SK-N-SH (cell line): ENCODE measurements around the gene TPCN2. TPM values are rescaled to one million over a fixed set of nuclear protein-coding genes. Genes with fewer than 3 reads are reported as not detected.

Experiments used
- CTCF ChIA-PET: fragments of 300-600, 350-600 bp; formaldehyde crosslinking; extraction: SDS; loops from one replicate; lab custom pipeline; 2021; lab: Yijun Ruan, JAX
- POLR2A ChIA-PET: fragments of 350-600 bp; sonication (Branson Sonifier 250); formaldehyde crosslinking; extraction: SDS; loops from one replicate; lab custom pipeline; 2020; ENCODE audit warnings: antibody characterized with exemption, inconsistent platforms; lab: Yijun Ruan, JAX
- DNase-seq: peaks from one replicate; pipeline ENCODE4 v3.0.0; 2012
- H2AFZ ChIP-seq: fragments of 200-600 bp; sonication (generic); 2 replicates; pipeline ENCODE4 v1.8.1; 2016; ENCODE audit warnings: antibody characterized with exemption, mild to moderate bottlenecking, low read depth
- H3F3A ChIP-seq: fragments of 200-600 bp; sonication (generic); replicated peaks from 2 replicates; pipeline ENCODE3; 2016; ENCODE audit warnings: antibody characterized with exemption, mild to moderate bottlenecking; ENCODE audit not compliant: insufficient read depth
- H3K27ac ChIP-seq, 2 experiments: fragments of 200-500 bp in 1 of 2; fragments of 200-600 bp in 1 of 2; sonication (Bioruptor generic) in 1 of 2; sonication (generic), shearing (Covaris generic) in 1 of 2; 2 replicates each; pipeline versions ENCODE4 v1.5.1 to v1.6.1; 2014 to 2016; ENCODE audit warnings: low read depth in 2 of 2, inconsistent platforms in 1 of 2, low read length in 1 of 2, mild to moderate bottlenecking in 1 of 2, mixed read lengths in 1 of 2
- H3K27me3 ChIP-seq: fragments of 200-600 bp; sonication (generic), shearing (Covaris generic); 2 replicates; pipeline ENCODE4 v1.6.1; 2016; ENCODE audit warnings: mixed run types; ENCODE audit not compliant: insufficient read depth
- H3K36me3 ChIP-seq, 2 experiments: fragments of 200-500 bp in 1 of 2; fragments of 200-600 bp in 1 of 2; sonication (Bioruptor generic) in 1 of 2; sonication (generic) in 1 of 2; replicated peaks in 1 of 2; 2 replicates each; pipeline versions ENCODE3 to v1.5.1; 2014 to 2016; ENCODE audit warnings: low read length in 1 of 2, mild to moderate bottlenecking in 1 of 2; ENCODE audit not compliant: insufficient read depth in 2 of 2, control insufficient read depth in 1 of 2
- H3K4me1 ChIP-seq, 2 experiments: fragments of 200-500 bp in 1 of 2; fragments of 200-600 bp in 1 of 2; sonication (Bioruptor generic) in 1 of 2; sonication (generic), shearing (Covaris generic) in 1 of 2; 2 replicates each; pipeline versions ENCODE4 v1.5.1 to v1.6.1; 2014 to 2016; ENCODE audit warnings: low read depth in 1 of 2, low read length in 1 of 2, mixed run types in 1 of 2; ENCODE audit not compliant: insufficient read depth in 2 of 2, control insufficient read depth in 1 of 2
- H3K4me2 ChIP-seq: fragments of 200-600 bp; sonication (generic), shearing (Covaris generic); 2 replicates; pipeline ENCODE4 v1.6.1; 2017; ENCODE audit warnings: mixed run types
- H3K4me3 ChIP-seq, 2 experiments: fragments of 200-500 bp in 1 of 2; fragments of 200-600 bp in 1 of 2; sonication (Bioruptor generic) in 1 of 2; sonication (generic), shearing (Covaris generic) in 1 of 2; 2 replicates each; pipeline versions ENCODE4 v1.5.1 to v1.8.1; 2014 to 2016; ENCODE audit warnings: low read depth in 2 of 2, inconsistent platforms in 1 of 2, low read length in 1 of 2, mild to moderate bottlenecking in 1 of 2, mixed read lengths in 1 of 2, moderate library complexity in 1 of 2
- H3K79me2 ChIP-seq: fragments of 200-600 bp; sonication (generic); 2 replicates; pipeline ENCODE4 v1.8.1; 2017; ENCODE audit warnings: mild to moderate bottlenecking; ENCODE audit not compliant: insufficient read depth
- H3K9ac ChIP-seq: fragments of 200-600 bp; sonication (generic); 2 replicates; pipeline ENCODE4 v1.6.1; 2017; ENCODE audit warnings: mixed run types
- H3K9me2 ChIP-seq: fragments of 200-600 bp; sonication (generic); 2 replicates; pipeline ENCODE4 v1.6.1; 2017; ENCODE audit warnings: mixed run types
- H3K9me3 ChIP-seq: fragments of 200-600 bp; sonication (generic); 2 replicates; pipeline ENCODE4 v1.6.1; 2017; ENCODE audit warnings: mixed run types, mild to moderate bottlenecking, moderate library complexity
- H4K20me1 ChIP-seq: fragments of 200-600 bp; sonication (generic); 2 replicates; pipeline ENCODE4 v1.6.1; 2017; ENCODE audit warnings: mild to moderate bottlenecking, mixed run types; ENCODE audit not compliant: insufficient read depth
- CHD2 ChIP-seq: fragments of 150-350 bp; IDR thresholded peaks from 2 replicates; pipeline ENCODE4 v1.6.1; 2018; ENCODE audit warnings: low read length; ENCODE audit not compliant: partially characterized antibody
- ELF1 ChIP-seq: IDR thresholded peaks from 2 replicates; pipeline ENCODE4 v1.4.0; 2012
- EP300 ChIP-seq, 2 experiments: IDR thresholded peaks; 2 replicates each; pipeline versions ENCODE4 v1.4.0 to v1.6.1; 2012; ENCODE audit warnings: borderline replicate concordance in 1 of 2, low read depth in 1 of 2, low read length in 1 of 2
- FOXJ3 ChIP-seq: sonication (generic); formaldehyde crosslinking; IDR thresholded peaks from 2 replicates; pipeline ENCODE4 v1.5.1; 2020; ENCODE audit warnings: mild to moderate bottlenecking, missing genetic modification reagents
- FOXM1 ChIP-seq: IDR thresholded peaks from 2 replicates; pipeline ENCODE4 v1.4.0; 2012; ENCODE audit warnings: low read depth, mild to moderate bottlenecking
- GABPA ChIP-seq: IDR thresholded peaks from 2 replicates; pipeline ENCODE4 v1.4.0; 2012; ENCODE audit warnings: low read depth, mild to moderate bottlenecking
- GATA2 ChIP-seq: sonication (generic); formaldehyde crosslinking; IDR thresholded peaks from 2 replicates; pipeline ENCODE4 v1.5.0; 2020; ENCODE audit warnings: mild to moderate bottlenecking, missing genetic modification reagents
- IRF3 ChIP-seq: fragments of 150-350 bp; IDR thresholded peaks from 2 replicates; pipeline ENCODE4 v1.6.1; 2016; ENCODE audit warnings: mild to moderate bottlenecking, low read depth, low read length
- JUND ChIP-seq: IDR thresholded peaks from 2 replicates; pipeline ENCODE4 v1.4.0; 2012
- MEF2A ChIP-seq: IDR thresholded peaks from 2 replicates; pipeline ENCODE4 v1.4.0; 2012; ENCODE audit warnings: low read depth, borderline replicate concordance
- MXI1 ChIP-seq: IDR thresholded peaks from 2 replicates; pipeline ENCODE4 v1.6.1; 2012; ENCODE audit warnings: mild to moderate bottlenecking, low read depth, low read length, improper control_type of control experiment
- NFIC ChIP-seq: IDR thresholded peaks from 2 replicates; pipeline ENCODE4 v1.4.0; 2012; ENCODE audit warnings: borderline replicate concordance
- PBX3 ChIP-seq: IDR thresholded peaks from 2 replicates; pipeline ENCODE4; 2012
- RCOR1 ChIP-seq: fragments of 150-350 bp; IDR thresholded peaks from 2 replicates; pipeline ENCODE4 v1.6.1; 2017; ENCODE audit warnings: antibody characterized with exemption, low read length
- RFX5 ChIP-seq: IDR thresholded peaks from 2 replicates; pipeline ENCODE4 v1.6.1; 2012; ENCODE audit warnings: mild to moderate bottlenecking, improper control_type of control experiment, low read length
- RXRA ChIP-seq: IDR thresholded peaks from 2 replicates; pipeline ENCODE4 v1.4.0; 2012; ENCODE audit warnings: low read depth, mild to moderate bottlenecking, borderline replicate concordance
- SIN3A ChIP-seq: IDR thresholded peaks from 2 replicates; pipeline ENCODE4 v1.6.1; 2012; ENCODE audit warnings: low read depth, mild to moderate bottlenecking, low read length, moderate library complexity, borderline replicate concordance
- SMC3 ChIP-seq: IDR thresholded peaks from 2 replicates; pipeline ENCODE4 v1.6.1; 2012; ENCODE audit warnings: low read depth, low read length, improper control_type of control experiment
- TAF1 ChIP-seq: IDR thresholded peaks from 2 replicates; pipeline ENCODE4 v1.6.1; 2012; ENCODE audit warnings: low read depth, mild to moderate bottlenecking, low read length, moderate library complexity, borderline replicate concordance
- TCF12 ChIP-seq: IDR thresholded peaks from 2 replicates; pipeline ENCODE4 v1.4.0; 2012
- USF2 ChIP-seq: fragments of 150-350 bp; IDR thresholded peaks from 2 replicates; pipeline ENCODE4 v1.6.1; 2017; ENCODE audit warnings: antibody characterized with exemption, low read length, low read depth, borderline replicate concordance
- WGBS: methylation state at CpG from one replicate; pipeline ENCODE4 v1.1.6; 2017; ENCODE audit warnings: low lambda C conversion rate; 5-methylcytosine and 5-hydroxymethylcytosine counted together
- polyA plus RNA-seq, 3 experiments: library from polyadenylated mRNA; depleted of rRNA; stranded (reverse); fragments of >200 nt; gene quantifications; 2 replicates each; pipeline ENCODE4 v1.2.3, GENCODE V29; 2012
- TF ChIP-seq, protein P1 (sequence below): IDR thresholded peaks from 2 replicates; pipeline ENCODE4 v1.6.1; 2012; ENCODE audit warnings: mild to moderate bottlenecking, low read depth, low read length, moderate library complexity

The TPCN2 gene
- polyA plus RNA-seq, 1 of the 3 experiments (the other 2 are of a cell fraction) = 8.7 TPM

- no peak overlapping the region for H3K4me3 ChIP-seq
- CTCF ChIA-PET = interaction anchor here (1.1 to 4.3 kb wide), 3 partner anchors 8 to 22 kb away, joined by 3 to 23 read pairs (median 5); partner anchors contain the start of gene MRGPRF
- DNase-seq = no peak
- no peaks in the 10 kb centered on the region for H3K79me2 ChIP-seq
- H3K27me3 ChIP-seq = no peaks in the 10 kb centered on the region
- H3K27ac ChIP-seq = no peak overlapping the region
- H4K20me1 ChIP-seq = no peaks in the 10 kb centered on the region
- H3K9ac ChIP-seq = no peak overlapping the region
- no peaks in the 10 kb centered on the region for H3K9me3 ChIP-seq
- POLR2A ChIA-PET = no interaction called here
- H3K4me1 ChIP-seq = peaks cover 0 to 9% of the 10 kb centered on the region in 2 experiments; a peak in 2 of 4 replicates
- no peak overlapping the region for H3K4me2 ChIP-seq
- WGBS = 84% methylated on average over 11 of the region's 11 CpGs
- no peak for TF ChIP-seq GATA2 (CRISPR knock-in tag)
- TF ChIP-seq IRF3 = no peak
- TF ChIP-seq FOXM1 = no peak
- TF ChIP-seq TCF12 = no peak
- no peak for TF ChIP-seq SMC3
- TF ChIP-seq, protein P1, sequence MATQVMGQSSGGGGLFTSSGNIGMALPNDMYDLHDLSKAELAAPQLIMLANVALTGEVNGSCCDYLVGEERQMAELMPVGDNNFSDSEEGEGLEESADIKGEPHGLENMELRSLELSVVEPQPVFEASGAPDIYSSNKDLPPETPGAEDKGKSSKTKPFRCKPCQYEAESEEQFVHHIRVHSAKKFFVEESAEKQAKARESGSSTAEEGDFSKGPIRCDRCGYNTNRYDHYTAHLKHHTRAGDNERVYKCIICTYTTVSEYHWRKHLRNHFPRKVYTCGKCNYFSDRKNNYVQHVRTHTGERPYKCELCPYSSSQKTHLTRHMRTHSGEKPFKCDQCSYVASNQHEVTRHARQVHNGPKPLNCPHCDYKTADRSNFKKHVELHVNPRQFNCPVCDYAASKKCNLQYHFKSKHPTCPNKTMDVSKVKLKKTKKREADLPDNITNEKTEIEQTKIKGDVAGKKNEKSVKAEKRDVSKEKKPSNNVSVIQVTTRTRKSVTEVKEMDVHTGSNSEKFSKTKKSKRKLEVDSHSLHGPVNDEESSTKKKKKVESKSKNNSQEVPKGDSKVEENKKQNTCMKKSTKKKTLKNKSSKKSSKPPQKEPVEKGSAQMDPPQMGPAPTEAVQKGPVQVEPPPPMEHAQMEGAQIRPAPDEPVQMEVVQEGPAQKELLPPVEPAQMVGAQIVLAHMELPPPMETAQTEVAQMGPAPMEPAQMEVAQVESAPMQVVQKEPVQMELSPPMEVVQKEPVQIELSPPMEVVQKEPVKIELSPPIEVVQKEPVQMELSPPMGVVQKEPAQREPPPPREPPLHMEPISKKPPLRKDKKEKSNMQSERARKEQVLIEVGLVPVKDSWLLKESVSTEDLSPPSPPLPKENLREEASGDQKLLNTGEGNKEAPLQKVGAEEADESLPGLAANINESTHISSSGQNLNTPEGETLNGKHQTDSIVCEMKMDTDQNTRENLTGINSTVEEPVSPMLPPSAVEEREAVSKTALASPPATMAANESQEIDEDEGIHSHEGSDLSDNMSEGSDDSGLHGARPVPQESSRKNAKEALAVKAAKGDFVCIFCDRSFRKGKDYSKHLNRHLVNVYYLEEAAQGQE = no peak
- no peak for TF ChIP-seq JUND
- no peak for TF ChIP-seq SIN3A
- TF ChIP-seq FOXJ3 (CRISPR knock-in tag) = no peak
- no peak for TF ChIP-seq MXI1
- TF ChIP-seq, all 33 proteins: peak for 0
- Histone ChIP-seq H3K36me3 (no peaks in the 10 kb centered on the region), H3K9me2 (no peaks in the 10 kb centered on the region), H3F3A (no peaks in the 10 kb centered on the region), H2AFZ (no peak overlapping the region)
Measured at GRCh38 chr11:69035946-69036340, 12.8 kb upstream of the TPCN2 start.

DNA sequence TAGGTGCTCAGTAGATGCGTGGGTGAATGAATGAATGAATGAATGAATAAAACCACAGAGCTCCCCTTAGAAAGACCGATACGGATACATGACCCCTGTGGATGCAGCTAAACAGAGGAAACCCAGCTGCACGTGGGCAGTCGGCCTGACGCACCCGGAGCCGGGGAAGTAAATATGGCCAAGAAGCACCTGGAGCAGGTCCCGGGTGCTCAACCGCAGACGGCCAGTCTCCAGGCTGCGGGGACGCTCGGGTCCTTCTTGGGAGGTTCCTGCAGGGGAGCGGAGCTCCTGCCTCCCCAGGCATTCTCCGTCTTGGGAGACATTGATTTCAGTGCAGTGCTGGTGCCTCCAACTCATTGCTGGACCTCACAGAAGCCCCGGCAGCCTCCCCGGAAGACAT lies 11.7 kb upstream of the TPCN2 start:
- no peaks in the 10 kb centered on the region for H3K9me2 ChIP-seq
- POLR2A ChIA-PET = no interaction called here
- H3K9me3 ChIP-seq = no peaks in the 10 kb centered on the region
- no peaks in the 10 kb centered on the region for H3F3A ChIP-seq
- H3K4me1 ChIP-seq = peaks cover 0 to 17% of the 10 kb centered on the region in 2 experiments; a peak in 2 of 4 replicates
- no peak overlapping the region for H3K4me3 ChIP-seq
- H3K9ac ChIP-seq = no peak overlapping the region
- no peak overlapping the region for H3K27ac ChIP-seq
- no peak for DNase-seq
- no peaks in the 10 kb centered on the region for H3K79me2 ChIP-seq
- CTCF ChIA-PET = interaction anchor here (1.1 to 1.2 kb wide), 2 partner anchors 9 to 24 kb away, joined by 3 to 5 read pairs; partner anchors contain the start of gene MRGPRF
- H2AFZ ChIP-seq = no peak overlapping the region
- 81% methylated on average over 5 of the region's 18 CpGs for WGBS
- H4K20me1 ChIP-seq = no peaks in the 10 kb centered on the region
- H3K36me3 ChIP-seq = no peaks in the 10 kb centered on the region
- no peak overlapping the region for H3K4me2 ChIP-seq
- no peaks in the 10 kb centered on the region for H3K27me3 ChIP-seq
- TF ChIP-seq RXRA (no peak), MEF2A (no peak), FOXJ3 (CRISPR knock-in tag) (no peak), TCF12 (no peak), EP300 (IDR thresholded peaks at IDR 0.05; ENCODE audit: borderline replicate concordance in 1 of 2, low read depth in 1 of 2, low read length in 1 of 2) (no peak), RCOR1 (no peak), SIN3A (no peak), CHD2 (no peak), GATA2 (CRISPR knock-in tag) (no peak), ELF1 (no peak), GABPA (no peak), MXI1 (no peak), PBX3 (no peak), JUND (no peak), USF2 (no peak), TAF1 (no peak), RFX5 (no peak), NFIC (no peak)
